Measurements from ENCODE around the gene METAP1. TPM values are rescaled to one million over a fixed set of nuclear protein-coding genes. Genes with fewer than 3 reads are reported as not detected.
A peak's percentile ranks its signal among the peaks of the same experiment; 100 is the strongest.
"Not testable (repeated sequence)": the region's sequence is repeated elsewhere in the genome, so short reads cannot be mapped to it uniquely, and the experiment has no call there.

The METAP1 gene
- total RNA-seq, 1 experiment from 2014 or later = 60.5 TPM

GRCh38 chr4:99100876-99101275 lies 105.4 kb downstream of the METAP1 start:
- Mint-ChIP-seq H3K36me3 (ENCODE audit: insufficient read depth, unreplicated experiment) (no peaks in the 10 kb centered on the region), H3K27me3 (ENCODE audit: unreplicated experiment) (no peaks in the 10 kb centered on the region), H3K27ac (ENCODE audit: unreplicated experiment) (no peak overlapping the region), H3K4me1 (ENCODE audit: low read depth, unreplicated experiment) (no peaks in the 10 kb centered on the region), H3K4me3 (ENCODE audit: low read depth, unreplicated experiment) (no peak overlapping the region), H3K9me3 (ENCODE audit: low read depth, unreplicated experiment) (no peaks in the 10 kb centered on the region)
- TF ChIP-seq CTCF (IDR thresholded peaks at IDR 0.05; ENCODE audit: unreplicated experiment) = no peak
- CTCF ChIA-PET = no interaction called here
- no peak for DNase-seq
- BruUV-seq (replicated peaks) = no TSS peak
- intact Hi-C loops (cut with micrococcal nuclease; ENCODE audit: unreplicated experiment) = no loop called here

GRCh38 chr4:99102634-99103033 lies 107.1 kb downstream of the METAP1 start:
- intact Hi-C loops (cut with micrococcal nuclease; ENCODE audit: unreplicated experiment) = no loop called here
- no peak overlapping the region for H3K4me3 Mint-ChIP-seq (ENCODE audit: low read depth, unreplicated experiment)
- H3K36me3 Mint-ChIP-seq (ENCODE audit: insufficient read depth, unreplicated experiment) = no peaks in the 10 kb centered on the region
- no peaks in the 10 kb centered on the region for H3K9me3 Mint-ChIP-seq (ENCODE audit: low read depth, unreplicated experiment)
- no peak overlapping the region for H3K27ac Mint-ChIP-seq (ENCODE audit: unreplicated experiment)
- no peak for DNase-seq
- TF ChIP-seq CTCF (IDR thresholded peaks at IDR 0.05; ENCODE audit: unreplicated experiment) = no peak
- no peaks in the 10 kb centered on the region for H3K4me1 Mint-ChIP-seq (ENCODE audit: low read depth, unreplicated experiment)
- CTCF ChIA-PET = no interaction called here
- H3K27me3 Mint-ChIP-seq (ENCODE audit: unreplicated experiment) = no peaks in the 10 kb centered on the region
- BruUV-seq (replicated peaks) = no TSS peak

GRCh38 chr4:99103166-99103565 lies 107.6 kb downstream of the METAP1 start:
- H3K4me3 Mint-ChIP-seq (ENCODE audit: low read depth, unreplicated experiment) = no peak overlapping the region
- no peaks in the 10 kb centered on the region for H3K36me3 Mint-ChIP-seq (ENCODE audit: insufficient read depth, unreplicated experiment)
- H3K4me1 Mint-ChIP-seq (ENCODE audit: low read depth, unreplicated experiment) = no peaks in the 10 kb centered on the region
- intact Hi-C loops (cut with micrococcal nuclease; ENCODE audit: unreplicated experiment) = no loop called here
- no peaks in the 10 kb centered on the region for H3K27me3 Mint-ChIP-seq (ENCODE audit: unreplicated experiment)
- CTCF ChIA-PET = no interaction called here
- DNase-seq = no peak
- no TSS peak for BruUV-seq (replicated peaks)
- H3K9me3 Mint-ChIP-seq (ENCODE audit: low read depth, unreplicated experiment) = no peaks in the 10 kb centered on the region
- no peak for TF ChIP-seq CTCF (IDR thresholded peaks at IDR 0.05; ENCODE audit: unreplicated experiment)
- no peak overlapping the region for H3K27ac Mint-ChIP-seq (ENCODE audit: unreplicated experiment)

GRCh38 chr4:99104153-99104552 lies 108.6 kb downstream of the METAP1 start:
- no TSS peak for BruUV-seq (replicated peaks)
- intact Hi-C loops (cut with micrococcal nuclease; ENCODE audit: unreplicated experiment) = no loop called here
- CTCF ChIA-PET = no interaction called here

GRCh38 chr4:99109286-99109685 lies 113.8 kb downstream of the METAP1 start:
- intact Hi-C loops (cut with micrococcal nuclease; ENCODE audit: unreplicated experiment); H3K9me3 Mint-ChIP-seq (ENCODE audit: low read depth, unreplicated experiment); CTCF ChIA-PET; H3K27ac Mint-ChIP-seq (ENCODE audit: unreplicated experiment); H3K36me3 Mint-ChIP-seq (ENCODE audit: insufficient read depth, unreplicated experiment); BruUV-seq (replicated peaks); H3K27me3 Mint-ChIP-seq (ENCODE audit: unreplicated experiment); DNase-seq; H3K4me1 Mint-ChIP-seq (ENCODE audit: low read depth, unreplicated experiment); H3K4me3 Mint-ChIP-seq (ENCODE audit: low read depth, unreplicated experiment): not testable (repeated sequence)

More at GRCh38 chr4:99104153-99104552, 108.6 kb downstream of the METAP1 start:
- no peaks in the 10 kb centered on the region for H3K36me3 Mint-ChIP-seq (ENCODE audit: insufficient read depth, unreplicated experiment)
- no peaks in the 10 kb centered on the region for H3K9me3 Mint-ChIP-seq (ENCODE audit: low read depth, unreplicated experiment)
- no peak for DNase-seq
- H3K4me1 Mint-ChIP-seq (ENCODE audit: low read depth, unreplicated experiment) = no peaks in the 10 kb centered on the region
- H3K27me3 Mint-ChIP-seq (ENCODE audit: unreplicated experiment) = no peaks in the 10 kb centered on the region
- no peak overlapping the region for H3K4me3 Mint-ChIP-seq (ENCODE audit: low read depth, unreplicated experiment)
- no peak for TF ChIP-seq CTCF (IDR thresholded peaks at IDR 0.05; ENCODE audit: unreplicated experiment)
- H3K27ac Mint-ChIP-seq (ENCODE audit: unreplicated experiment) = no peak overlapping the region

Small RNA genes within 50 kb of the gene (microRNA-seq; reads per million reads assigned to microRNA genes)
- 8.1 reads per million, percentile 28 among the genes with 10 or more reads in this experiment for gene MIR3684

Other genes with a start within 250 kb of the METAP1 start
- gene EIF4E, start 66.6 kb upstream of the METAP1 start, total RNA-seq (2022) = 103 and 105 TPM in 2 replicates
- gene ADH5, start 93.1 kb downstream of the METAP1 start, total RNA-seq (2022) = 88.8 and 95.7 TPM in 2 replicates
- gene ADH4, start 148.6 kb downstream of the METAP1 start, total RNA-seq (2022) = not detected in 2 replicates
- 1.2 and 1.6 TPM in 2 replicates for gene ADH6, start 223.5 kb downstream of the METAP1 start, total RNA-seq (2022)